Measurements from ENCODE around the gene CDC42BPG.

CDC42BPG gene

GRCh38 chr11:64845129-64845775 is 799 bp upstream of the CDC42BPG start:
- peaks cover 4% of the 10 kb centered on the region; the same call in 1 of the 2 replicates for H3K27me3 ChIP-seq (ENCODE audit: low read depth, low read length)
- H3K4me3 ChIP-seq (ENCODE audit: low read length) = peak overlapping the region; percentile 79
- no peak for TF ChIP-seq CTCF (IDR thresholded peaks at IDR 0.05; ENCODE audit: low read depth, low read length)
- no peak for TF ChIP-seq EZH2phosphoT487 (IDR thresholded peaks at IDR 0.05; ENCODE audit: low read depth)
- peak overlapping the region; percentile 68 for H3K4me2 ChIP-seq (ENCODE audit: low read length)
- H3K36me3 ChIP-seq (replicated peaks; ENCODE audit: low read depth, low read length) = no peaks in the 10 kb centered on the region
- no peaks in the 10 kb centered on the region for H3K79me2 ChIP-seq (ENCODE audit: low read length)
- H3K27ac ChIP-seq (ENCODE audit: low read length) = no peak overlapping the region
- peak overlapping the region; percentile 79 for H2AFZ ChIP-seq (ENCODE audit: low read depth, low read length)
- H4K20me1 ChIP-seq (ENCODE audit: insufficient read depth, low read length) = no peaks in the 10 kb centered on the region
- peaks cover 42% of the 10 kb centered on the region for H3K4me1 ChIP-seq (ENCODE audit: low read length)
- H3K9ac ChIP-seq (ENCODE audit: low read length) = peak overlapping the region; percentile 47; the same call in 1 of the 2 replicates
- no peaks in the 10 kb centered on the region for H3K9me3 ChIP-seq (ENCODE audit: insufficient read depth, low read length)

DNA sequence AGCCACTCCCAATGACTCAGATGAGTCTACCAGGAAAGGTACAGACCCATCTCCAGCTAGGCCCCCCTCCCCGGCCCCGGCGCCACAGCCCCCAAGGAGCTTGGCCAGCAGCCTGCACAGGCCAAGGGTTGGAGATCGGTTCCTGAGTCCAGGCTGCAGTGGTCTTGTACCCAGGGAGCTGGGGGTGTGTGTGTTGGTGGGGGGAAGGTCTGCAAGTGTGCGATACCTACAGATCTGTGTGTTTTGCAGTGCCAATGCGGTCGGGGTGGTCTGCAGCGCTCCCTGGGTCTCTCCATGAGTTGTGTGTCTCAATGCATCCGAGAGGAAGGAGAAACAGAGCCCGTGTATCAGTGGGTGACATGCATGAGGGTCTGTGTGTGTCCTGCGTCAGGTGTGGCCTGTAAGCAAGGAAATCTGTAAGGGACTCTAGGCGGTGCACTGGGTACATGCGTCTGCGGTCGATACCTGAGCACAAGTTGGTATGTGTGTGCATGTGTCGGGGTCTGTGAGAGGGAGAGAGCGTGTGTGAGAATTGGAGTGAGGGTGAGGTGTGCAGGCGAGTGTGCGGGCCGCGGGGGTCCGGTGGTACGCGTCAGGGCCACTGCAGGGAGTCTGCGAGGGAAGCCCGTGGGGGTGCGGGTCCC is 645 bp downstream of the CDC42BPG start:
- Histone ChIP-seq H3K9ac (ENCODE audit: low read length) (no peak overlapping the region), H2AFZ (ENCODE audit: low read depth, low read length) (no peak overlapping the region), H3K79me2 (ENCODE audit: low read length) (no peaks in the 10 kb centered on the region), H3K4me1 (ENCODE audit: low read length) (peaks cover 27% of the 10 kb centered on the region), H3K4me3 (ENCODE audit: low read length) (peak overlapping the region; percentile 79), H3K4me2 (ENCODE audit: low read length) (peak overlapping the region; percentile 68), H3K27me3 (ENCODE audit: low read depth, low read length) (peaks cover 4% of the 10 kb centered on the region; the same call in 1 of the 2 replicates), H3K36me3 (replicated peaks; ENCODE audit: low read depth, low read length) (no peaks in the 10 kb centered on the region), H3K27ac (ENCODE audit: low read length) (no peak overlapping the region), H4K20me1 (ENCODE audit: insufficient read depth, low read length) (no peaks in the 10 kb centered on the region), H3K9me3 (ENCODE audit: insufficient read depth, low read length) (no peaks in the 10 kb centered on the region)
- TF ChIP-seq EZH2phosphoT487 (IDR thresholded peaks at IDR 0.05; ENCODE audit: low read depth) (no peak), CTCF (IDR thresholded peaks at IDR 0.05; ENCODE audit: low read depth, low read length) (no peak)

DNA sequence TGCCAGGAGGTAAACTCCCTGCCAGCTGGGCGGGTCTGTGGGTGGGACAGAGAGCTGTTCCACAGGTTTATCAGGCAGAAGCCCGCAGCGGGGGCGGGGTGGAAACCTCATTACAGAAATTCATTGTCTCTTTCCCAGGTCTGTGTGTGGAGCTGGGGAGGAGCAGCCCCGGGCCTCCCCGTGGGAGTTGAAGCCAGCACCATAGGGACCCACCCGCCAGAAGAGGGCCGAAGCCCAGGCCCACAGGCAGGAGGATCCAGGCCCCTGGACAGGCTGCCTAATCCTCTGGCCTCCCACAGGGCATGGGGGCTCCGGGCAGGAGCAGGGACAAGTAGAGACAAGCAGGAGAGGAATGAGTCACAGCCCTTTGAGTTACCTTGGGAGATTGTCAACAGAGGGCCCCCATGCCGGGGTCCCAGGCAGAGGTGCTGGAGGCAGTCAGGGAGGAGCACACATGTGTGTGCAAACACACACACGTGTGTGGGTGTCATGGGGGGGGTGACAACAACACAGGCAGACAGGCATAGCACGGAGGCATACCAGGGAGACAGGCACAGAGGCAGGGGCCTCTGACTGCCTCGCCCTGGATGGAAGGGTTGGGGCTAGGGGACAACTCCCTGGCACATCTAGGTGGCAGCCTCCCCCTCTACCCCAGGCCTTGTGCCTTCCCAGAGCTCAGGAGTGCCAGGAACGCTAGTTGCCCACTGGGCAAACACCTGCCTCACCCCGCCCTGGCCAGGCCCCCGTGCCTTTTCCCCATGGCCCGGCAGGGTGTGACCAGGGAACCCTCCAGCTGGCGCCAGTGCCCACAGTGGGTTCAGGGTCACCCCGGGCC is 1.4 kb downstream of the CDC42BPG start:
- Histone ChIP-seq H4K20me1 (ENCODE audit: insufficient read depth, low read length) (no peaks in the 10 kb centered on the region), H3K4me1 (ENCODE audit: low read length) (peaks cover 20% of the 10 kb centered on the region), H3K27ac (ENCODE audit: low read length) (no peak overlapping the region), H3K4me2 (ENCODE audit: low read length) (no peak overlapping the region), H3K4me3 (ENCODE audit: low read length) (no peak overlapping the region), H3K36me3 (replicated peaks; ENCODE audit: low read depth, low read length) (no peaks in the 10 kb centered on the region), H3K79me2 (ENCODE audit: low read length) (no peaks in the 10 kb centered on the region), H3K9ac (ENCODE audit: low read length) (no peak overlapping the region), H3K9me3 (ENCODE audit: insufficient read depth, low read length) (no peaks in the 10 kb centered on the region), H3K27me3 (ENCODE audit: low read depth, low read length) (peaks cover 4% of the 10 kb centered on the region; the same call in 1 of the 2 replicates), H2AFZ (ENCODE audit: low read depth, low read length) (no peak overlapping the region)
- TF ChIP-seq EZH2phosphoT487 (IDR thresholded peaks at IDR 0.05; ENCODE audit: low read depth) (no peak), CTCF (IDR thresholded peaks at IDR 0.05; ENCODE audit: low read depth, low read length) (no peak)

- no peaks in the 10 kb centered on the region for H3K9me3 ChIP-seq (ENCODE audit: insufficient read depth, low read length)
- TF ChIP-seq CTCF (IDR thresholded peaks at IDR 0.05; ENCODE audit: low read depth, low read length) (no peak), EZH2phosphoT487 (IDR thresholded peaks at IDR 0.05; ENCODE audit: low read depth) (no peak)
- H2AFZ ChIP-seq (ENCODE audit: low read depth, low read length) = no peak overlapping the region
- H3K27me3 ChIP-seq (ENCODE audit: low read depth, low read length) = peaks cover 4% of the 10 kb centered on the region; the same call in 1 of the 2 replicates
- H3K4me1 ChIP-seq (ENCODE audit: low read length) = peaks cover 13% of the 10 kb centered on the region
- H3K36me3 ChIP-seq (replicated peaks; ENCODE audit: low read depth, low read length) = no peaks in the 10 kb centered on the region
- no peak overlapping the region for H3K9ac ChIP-seq (ENCODE audit: low read length)
- no peak overlapping the region for H3K4me3 ChIP-seq (ENCODE audit: low read length)
- H3K4me2 ChIP-seq (ENCODE audit: low read length) = no peak overlapping the region
- H3K79me2 ChIP-seq (ENCODE audit: low read length) = no peaks in the 10 kb centered on the region
- H4K20me1 ChIP-seq (ENCODE audit: insufficient read depth, low read length) = no peaks in the 10 kb centered on the region
- no peak overlapping the region for H3K27ac ChIP-seq (ENCODE audit: low read length)
These were observed 2.1 kb downstream of the CDC42BPG start for GRCh38 chr11:64842366-64842759.

All from OCI-LY3 (cell line).